T-helper 2 cell treated with Interferon-gamma antibody and Interleukin-4, amounts not matched to agents 100 ng/mL and 5 ng/mL, for 36 hours (primary cell): Measurements from ENCODE around the gene TRIM33. TPM values are rescaled to one million over a fixed set of nuclear protein-coding genes. Genes with fewer than 3 reads are reported as not detected.
"Not testable (repeated sequence)": the region's sequence is repeated elsewhere in the genome, so short reads cannot be mapped to it uniquely, and the experiment has no call there.

Source experiments
- intact Hi-C: fragments of 100-400 bp; cut with micrococcal nuclease; formaldehyde crosslinking; loops from one replicate; pipeline ENCODE4 v1.15.1; 2023
- total RNA-seq: library from RNA; stranded (reverse); gene quantifications from 2 replicates; pipeline ENCODE4 v1.2.3, GENCODE V29; 2022

Gene TRIM33
- total RNA-seq, 1 donor from 2014 or later: 39.6 TPM

DNA sequence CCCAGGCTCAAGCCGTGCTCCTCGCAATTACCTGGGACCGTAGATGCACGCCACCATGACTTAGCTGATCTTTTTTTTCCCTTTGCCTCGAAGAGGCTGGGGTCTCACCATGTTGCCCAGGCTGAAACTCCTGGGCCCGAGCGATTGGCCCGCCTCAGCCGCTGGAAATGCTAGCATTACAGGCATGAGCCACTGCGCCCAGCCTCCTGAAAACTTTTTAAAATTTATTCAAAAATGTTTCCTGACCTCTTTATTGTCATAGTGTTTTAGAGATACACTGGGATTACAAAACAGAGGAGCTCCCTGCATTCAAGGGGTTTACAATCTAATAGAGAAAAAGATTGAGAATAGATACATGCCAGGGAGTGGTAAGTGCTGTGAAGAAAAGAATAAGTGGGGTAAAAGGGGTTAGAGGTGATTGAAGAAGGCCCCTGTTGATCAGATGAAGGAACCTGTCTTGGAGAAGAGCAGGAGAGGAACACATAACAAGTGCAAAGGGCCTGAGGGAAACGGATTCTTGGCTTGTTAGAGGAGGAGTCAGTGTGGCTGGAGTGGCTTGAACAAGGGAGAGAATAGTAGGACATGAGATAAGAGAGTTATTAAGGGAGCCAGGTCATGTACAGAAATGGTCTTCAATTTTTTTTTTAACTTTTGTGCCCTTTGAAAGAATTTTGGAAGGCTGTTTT lies 1.7 kb upstream of the TRIM33 start:
- intact Hi-C loops: no loop called here

DNA sequence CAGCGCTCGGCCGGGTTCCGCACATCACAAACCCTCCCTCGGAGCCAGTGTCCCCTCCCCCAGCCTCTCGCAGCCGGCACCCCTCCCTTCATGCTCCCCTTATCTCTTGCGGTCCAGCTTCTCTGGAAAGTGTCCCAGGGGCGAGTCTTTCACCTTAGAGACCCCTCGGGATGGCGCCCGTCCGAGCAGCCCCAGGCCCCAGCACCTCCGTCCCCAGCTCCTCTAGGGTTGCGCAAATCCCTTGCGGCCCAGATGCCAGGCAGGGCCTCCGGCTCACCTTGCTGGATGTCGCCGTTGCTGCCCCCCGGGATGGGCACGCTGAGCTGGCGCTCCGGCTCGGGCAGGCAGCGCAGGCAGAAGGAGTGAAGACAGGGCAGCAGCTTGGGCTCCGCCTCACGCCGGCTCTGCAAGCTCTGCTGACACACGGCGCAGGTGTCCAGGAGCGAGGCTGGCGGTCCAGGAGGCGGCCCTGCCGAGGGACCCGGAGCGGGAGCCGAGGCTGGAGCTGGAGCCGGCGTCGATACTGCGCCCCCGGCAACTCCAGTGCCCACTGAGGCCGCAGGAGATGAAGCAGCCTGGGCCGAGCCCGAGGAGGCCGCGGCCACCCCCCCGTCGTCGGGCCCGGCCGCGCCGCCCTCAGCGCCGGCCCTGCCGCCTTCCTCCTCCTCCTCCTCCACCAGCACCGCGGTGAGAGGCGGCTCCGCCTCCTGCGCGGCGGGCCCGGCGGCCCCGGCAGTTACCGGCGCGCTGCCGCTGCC lies 550 bp downstream of the TRIM33 start:
- intact Hi-C loops: loop anchor here (1.0 to 2.0 kb wide), 8 partner anchors 28 to 589 kb away; partner anchors contain the start of genes BCAS2, CSDE1, DENND2C and NRAS

DNA sequence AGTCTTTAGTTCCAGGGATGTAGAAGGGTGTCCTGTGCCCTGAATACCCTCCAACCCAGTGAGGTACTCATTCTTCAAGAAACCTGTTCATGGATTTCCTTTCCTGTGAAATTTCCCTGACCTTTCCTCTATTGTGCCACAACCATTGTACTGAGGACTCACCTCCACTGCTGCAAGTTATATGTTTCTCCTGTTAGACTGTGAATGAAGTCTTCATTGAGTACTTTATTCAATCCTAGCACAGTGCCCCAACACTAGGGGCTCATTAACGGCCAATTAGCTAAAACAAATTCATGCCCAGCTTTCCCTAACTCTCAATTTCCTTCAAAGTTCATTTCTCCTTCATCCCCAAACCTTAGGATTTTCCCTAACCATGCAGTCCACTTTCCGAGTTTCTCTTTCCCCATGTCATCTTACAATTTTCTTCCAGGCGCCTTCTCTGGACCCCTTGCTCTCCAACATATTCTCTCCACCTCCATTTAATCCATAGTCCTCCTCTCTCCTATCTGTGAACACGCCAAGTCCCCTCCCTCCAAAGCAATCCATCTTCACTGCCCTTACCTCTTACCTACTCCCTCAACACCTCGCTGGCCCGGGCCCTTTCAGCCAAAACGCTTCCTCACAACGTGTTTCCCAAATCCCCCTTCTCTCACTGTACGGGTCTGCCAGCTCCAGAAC lies 1.3 kb downstream of the TRIM33 start:
- intact Hi-C loops: loop anchor here (2.0 to 5.0 kb wide), 3 partner anchors 27 to 163 kb away; no protein-coding TSS in a partner anchor

DNA sequence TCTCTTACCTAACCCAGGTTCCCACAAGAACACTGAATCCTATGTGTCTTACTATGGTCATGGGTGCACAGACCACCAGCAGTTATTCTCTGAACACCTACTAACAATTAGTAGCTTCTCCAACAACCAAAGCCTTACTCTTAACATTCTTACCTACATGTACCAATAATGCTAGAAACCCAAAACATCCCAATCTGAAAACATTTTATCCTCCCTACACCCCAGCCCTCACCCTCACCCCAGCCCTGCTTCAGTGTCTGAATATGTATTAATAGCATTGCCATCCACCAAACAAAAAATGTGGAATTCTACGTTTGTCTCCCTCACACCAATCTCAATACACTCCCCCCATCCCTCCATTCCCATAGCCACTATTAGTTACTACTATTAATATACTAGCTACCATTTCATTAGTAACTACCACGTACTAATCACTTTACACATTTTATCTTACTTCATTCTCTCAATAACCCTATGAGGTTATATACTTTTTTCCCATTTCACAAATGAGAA lies 2.6 kb downstream of the TRIM33 start:
- intact Hi-C loops: loop anchor here (5.0 kb wide), 1 partner anchor 41 kb away; no protein-coding TSS in a partner anchor

DNA sequence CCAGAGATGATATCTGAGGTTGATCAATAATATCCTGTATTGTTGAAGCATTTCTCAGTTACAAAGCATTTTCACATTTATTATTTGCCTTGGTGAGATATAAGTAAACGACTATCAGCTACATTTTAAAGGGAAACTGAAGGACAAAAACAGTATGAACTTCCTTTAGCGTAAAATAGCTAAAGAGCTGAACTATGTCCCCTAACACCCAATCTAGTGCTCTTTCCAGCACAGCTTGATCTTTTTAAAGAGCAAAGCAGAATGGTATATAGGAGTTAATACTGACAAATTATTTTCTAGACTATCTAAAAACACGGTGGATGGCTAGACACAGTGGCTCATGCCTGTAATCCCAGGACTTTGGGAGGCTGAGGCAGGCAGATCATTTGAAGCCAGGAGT lies 3.5 kb downstream of the TRIM33 start:
- intact Hi-C loops: loop anchor here (5.0 kb wide), 1 partner anchor 40 kb away; no protein-coding TSS in a partner anchor

DNA sequence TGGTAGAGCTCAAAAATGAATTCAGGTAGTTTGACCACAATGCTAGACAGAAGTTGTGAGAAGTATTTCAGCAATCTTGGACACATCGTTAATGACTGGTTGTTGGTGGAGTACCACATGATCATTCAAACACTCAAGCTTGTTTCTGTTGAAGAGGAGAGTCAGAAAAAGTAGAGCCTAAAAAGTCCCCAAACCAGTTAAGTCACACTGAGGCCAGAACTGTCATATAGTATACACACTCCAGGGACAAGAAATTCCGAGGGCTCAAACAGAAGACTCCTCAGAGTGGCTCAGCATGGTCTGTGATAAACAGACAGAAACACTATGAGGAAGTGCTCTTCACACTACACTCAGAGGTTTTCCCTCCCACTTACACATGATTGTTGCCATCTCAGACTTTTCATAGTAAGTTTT lies 5.8 kb downstream of the TRIM33 start:
- intact Hi-C loops: loop anchor here (5.0 kb wide), 1 partner anchor 38 kb away; no protein-coding TSS in a partner anchor

DNA sequence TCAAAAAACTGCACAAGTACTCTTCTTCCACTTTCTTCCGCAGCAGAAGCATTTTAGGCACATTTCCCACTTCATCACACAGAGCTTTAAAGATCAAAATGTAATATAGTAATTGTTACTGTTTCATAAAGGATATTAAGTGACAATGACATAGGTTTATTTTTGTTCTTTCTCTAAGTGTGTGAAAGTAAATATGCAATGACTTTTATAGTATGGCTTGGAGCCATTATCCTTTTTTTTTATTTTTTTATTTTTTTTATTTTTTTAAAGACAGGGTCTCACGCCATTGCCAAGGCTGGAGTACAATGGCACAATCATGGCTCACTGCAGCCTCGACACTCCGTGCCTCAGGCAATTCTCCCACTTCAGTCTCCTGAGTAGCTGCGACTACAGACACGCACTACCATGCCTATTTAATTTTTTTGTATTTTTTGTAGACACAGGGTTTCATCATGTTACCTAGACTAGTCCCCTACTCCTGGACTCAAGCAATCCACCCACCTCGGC lies 7.0 kb downstream of the TRIM33 start:
- intact Hi-C loops: no loop called here

DNA sequence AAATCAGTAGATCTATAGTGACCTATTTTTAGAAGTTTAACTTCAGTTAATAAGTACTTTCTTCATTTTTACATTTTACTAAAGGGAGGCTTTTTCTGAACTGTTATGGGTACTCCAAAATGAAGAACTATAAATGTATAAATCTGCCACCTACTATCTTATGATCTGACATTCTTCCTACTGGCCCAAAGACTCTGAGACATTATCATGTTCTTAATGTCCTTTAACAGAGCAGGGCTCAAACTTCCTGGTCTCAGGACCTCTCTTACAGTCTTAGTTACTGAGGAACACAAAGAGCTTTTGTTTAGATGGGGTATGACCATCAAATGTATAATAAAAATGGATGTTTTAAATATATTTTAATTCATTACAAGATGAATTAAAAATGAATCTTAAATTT lies 8.9 kb downstream of the TRIM33 start:
- intact Hi-C loops: no loop called here

DNA sequence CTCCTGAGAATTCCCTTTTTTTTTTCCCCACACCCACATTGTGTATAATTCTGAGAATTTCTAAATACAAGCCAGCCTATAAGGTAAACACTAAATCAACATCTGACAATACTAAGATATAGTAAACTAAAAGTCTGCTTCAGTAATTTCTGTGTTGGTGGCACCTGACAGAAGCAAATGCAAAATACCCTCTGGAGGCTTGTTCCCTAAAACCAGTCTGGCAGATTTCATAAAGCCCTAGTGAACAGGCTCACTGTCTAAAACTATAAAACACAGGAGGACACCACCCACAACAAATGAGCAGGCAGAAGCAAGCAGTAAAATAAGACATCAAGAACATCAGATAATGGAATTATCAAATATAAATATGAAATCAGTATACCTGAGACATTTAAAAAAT lies 11.5 kb downstream of the TRIM33 start:
- intact Hi-C loops: no loop called here

DNA sequence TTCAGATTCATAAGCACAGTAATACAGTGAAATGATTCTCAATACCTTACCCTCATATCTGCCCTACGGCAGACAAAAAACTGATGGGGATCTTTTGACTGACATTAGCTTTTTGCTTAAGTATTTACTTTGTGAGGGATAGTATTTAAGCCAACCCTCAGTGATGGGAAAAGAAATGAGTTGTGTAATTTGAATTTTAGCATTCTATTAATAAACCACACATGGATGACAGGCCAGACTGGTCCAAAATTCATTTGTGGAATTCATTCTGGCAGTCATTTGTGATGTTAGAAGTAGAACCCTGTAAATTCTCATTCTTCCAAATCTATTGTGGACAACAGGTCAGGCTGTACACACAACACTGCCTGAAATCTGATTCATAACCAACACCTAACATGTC lies 14.9 kb downstream of the TRIM33 start:
- intact Hi-C loops: no loop called here

DNA sequence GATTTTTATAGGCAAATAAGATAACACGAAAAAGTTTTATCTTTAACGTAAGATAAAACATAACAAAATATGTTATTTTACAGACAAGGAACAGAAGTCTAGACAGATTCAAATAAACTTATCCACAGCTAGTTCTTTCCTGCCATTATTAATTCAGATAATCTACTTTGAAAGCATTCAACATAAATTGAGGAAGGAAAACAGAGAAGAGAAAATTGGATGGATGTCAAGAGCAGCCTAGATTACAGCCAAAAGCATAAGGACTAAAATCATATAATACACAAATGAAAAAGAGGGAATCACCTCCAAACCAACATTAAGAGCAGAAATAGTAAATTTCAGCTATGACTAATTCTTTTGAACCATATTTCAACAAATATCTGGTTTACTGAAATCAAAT lies 15.5 kb downstream of the TRIM33 start:
- intact Hi-C loops: no loop called here

DNA sequence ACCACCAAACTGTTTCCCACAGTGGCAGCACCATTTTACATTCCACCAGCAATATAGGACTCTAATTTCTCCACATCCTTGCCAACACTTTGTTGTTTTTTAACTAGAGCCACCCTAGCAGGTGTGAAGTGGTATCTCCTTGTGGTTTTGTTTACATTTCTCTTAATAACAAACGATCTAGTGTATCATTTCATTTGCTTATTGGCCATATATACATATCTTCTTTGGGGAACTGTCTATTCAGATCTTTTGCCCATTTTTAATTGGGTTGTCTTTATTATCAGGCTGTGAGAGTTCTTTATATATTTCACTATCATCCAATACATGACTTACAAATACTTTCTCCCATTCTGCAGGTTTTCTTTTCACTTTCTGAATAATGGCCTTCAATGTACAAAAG lies 18.0 kb downstream of the TRIM33 start:
- intact Hi-C loops: no loop called here

DNA sequence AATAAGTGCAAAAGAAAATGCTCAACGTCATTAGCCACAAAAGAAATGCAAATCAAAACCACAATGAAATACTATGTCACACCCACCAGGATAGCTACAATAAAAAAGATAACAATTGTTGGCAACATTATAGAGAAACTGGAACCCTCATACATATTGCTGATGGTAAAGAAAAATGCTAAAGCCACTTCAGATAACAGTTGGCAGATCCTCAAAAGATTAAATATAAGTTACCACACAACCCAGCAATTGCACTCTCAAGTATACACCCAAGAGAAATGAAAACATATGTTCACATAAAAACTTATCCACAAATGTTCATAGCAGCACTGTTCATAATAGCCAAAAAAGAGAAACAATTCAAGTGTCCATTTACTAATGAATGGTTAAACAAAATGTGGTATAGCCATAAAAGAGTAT lies 20.7 kb downstream of the TRIM33 start:
- intact Hi-C loops: loop anchor here (2.0 kb wide), 1 partner anchor 21 kb away; no protein-coding TSS in a partner anchor

DNA sequence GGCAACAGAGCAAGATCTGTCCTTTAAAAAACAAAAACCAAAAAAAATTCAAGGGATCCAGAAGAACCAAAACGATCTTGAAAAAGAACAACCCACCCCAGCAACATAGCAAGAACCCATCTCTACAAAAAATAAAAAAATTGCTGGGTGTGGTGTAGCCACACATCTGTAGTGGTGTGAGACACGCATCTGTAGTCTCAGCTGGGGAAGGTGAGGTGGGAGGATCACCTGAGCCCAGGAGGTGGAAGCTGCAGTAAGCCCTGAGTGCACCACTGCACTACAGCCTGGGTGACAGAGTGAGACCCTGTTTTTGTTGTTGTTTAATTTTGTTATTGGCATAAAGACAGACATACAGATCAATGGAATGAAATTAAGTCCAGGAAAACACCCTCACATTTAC lies 22.3 kb downstream of the TRIM33 start:
- intact Hi-C loops: no loop called here

DNA sequence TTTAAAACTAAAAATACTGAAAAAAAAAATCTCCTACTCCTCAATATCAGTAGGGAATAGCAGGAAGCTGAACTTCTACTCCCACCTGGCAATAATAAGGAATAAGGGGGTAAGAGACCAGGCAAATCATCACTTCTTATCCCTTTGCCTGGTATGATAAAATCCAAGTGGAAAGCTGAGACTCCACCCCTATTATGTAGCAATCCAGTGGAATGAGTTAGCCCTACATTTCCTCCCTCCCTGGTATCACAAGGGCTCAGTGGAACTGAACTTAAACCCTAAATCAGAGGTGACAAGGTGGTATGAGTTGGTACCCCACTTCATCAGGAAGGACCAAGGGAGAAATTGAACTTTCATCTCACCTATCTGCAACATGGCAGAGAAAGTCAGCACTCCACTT lies 25.7 kb downstream of the TRIM33 start:
- intact Hi-C loops: no loop called here

DNA sequence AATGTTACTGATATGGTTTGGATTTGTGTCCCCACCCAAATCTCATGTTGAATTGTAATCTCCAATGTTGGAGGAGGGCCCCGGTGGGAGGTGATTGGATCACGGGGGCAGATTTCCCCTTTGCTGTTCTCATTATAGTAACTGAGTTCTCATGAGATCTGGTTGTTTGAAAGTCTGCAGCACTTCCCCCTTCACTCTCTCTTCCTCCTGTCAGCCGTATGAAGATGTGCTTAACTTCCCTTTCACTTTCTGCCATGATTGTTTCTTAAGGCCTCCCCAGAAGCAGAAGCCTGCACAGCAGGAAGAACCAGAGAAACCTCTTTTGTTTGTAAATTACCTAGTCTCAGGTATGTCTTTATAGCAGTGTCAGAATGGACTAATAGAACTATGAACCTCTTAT lies 28.4 kb downstream of the TRIM33 start:
- intact Hi-C loops: loop anchor here (2.0 kb wide), 1 partner anchor 28 kb away; the partner anchor contains the start of gene TRIM33

DNA sequence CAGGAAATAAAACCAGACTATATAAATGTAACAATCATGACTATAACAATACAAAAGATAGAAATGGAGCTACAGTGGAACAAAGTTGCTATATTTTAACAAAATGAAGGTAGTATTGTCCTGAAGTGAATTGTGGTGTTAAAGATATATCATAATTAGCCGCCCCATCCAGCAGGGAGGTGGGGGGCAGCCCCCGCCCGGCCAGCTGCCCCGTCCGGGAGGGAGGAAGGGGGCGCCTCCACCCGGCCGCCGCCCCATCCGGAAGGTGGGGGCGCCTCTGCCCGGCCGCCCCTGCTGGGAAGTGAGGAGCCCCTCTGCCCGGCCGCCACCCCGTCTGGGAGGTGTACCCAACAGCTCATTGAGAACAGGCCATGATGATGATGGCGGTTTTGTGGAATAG lies 31.4 kb downstream of the TRIM33 start:
- intact Hi-C loops: not testable (repeated sequence)

DNA sequence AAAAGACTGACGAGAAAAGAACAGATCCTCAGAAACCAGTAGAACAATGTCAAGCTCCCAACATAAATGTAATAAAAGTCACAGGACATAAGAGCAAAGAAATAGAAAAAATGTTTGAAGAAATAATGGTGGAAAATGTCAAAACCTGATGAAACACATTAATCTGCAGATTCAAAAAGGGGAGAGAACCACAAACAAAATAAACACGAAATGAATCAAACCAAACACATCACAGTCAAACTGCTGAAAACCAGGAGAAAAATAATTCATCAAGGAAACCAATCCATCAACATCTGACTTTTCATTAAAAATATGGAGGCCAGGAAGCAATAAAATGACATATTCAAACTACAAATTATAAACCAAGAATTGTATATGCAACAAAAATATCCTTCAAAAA lies 31.9 kb downstream of the TRIM33 start:
- intact Hi-C loops: no loop called here

DNA sequence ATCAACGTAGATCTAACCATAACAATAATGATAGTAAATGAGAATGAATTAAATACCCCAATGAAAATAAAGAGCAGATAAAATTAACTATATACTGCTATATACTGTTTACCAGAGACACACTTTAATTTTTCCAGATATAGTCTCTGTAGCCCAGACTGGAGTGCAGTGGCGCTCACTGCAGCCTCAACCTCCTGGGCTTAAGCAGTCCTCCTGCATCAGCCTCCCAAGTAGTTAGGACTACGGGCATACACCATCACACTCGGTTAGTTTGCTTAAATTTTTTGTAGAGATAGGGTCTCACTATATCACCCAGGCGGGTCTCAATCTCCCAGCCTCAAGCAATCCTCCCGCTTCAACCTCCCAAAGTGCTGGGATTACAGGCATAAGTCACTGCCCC lies 37.2 kb downstream of the TRIM33 start:
- intact Hi-C loops: no loop called here

DNA sequence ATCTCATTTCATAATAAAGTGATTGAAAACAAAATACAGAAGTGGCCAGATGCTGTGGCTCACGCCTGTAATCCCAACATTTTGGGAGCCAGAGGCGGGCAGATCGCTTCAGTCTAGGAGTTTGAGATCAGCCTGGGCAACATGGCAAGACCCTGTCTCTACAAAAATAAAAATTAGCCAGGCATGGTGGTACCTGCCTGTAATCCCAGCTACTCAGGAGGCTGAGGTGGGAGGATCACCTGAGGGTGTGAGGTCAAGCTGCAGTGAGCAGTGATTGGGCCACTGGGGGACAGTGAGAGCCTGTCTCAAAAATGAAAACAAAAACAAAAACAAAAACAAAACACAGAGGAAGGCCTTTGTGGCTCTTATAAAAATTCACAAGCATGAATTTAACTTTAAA lies 38.6 kb downstream of the TRIM33 start:
- intact Hi-C loops: no loop called here

DNA sequence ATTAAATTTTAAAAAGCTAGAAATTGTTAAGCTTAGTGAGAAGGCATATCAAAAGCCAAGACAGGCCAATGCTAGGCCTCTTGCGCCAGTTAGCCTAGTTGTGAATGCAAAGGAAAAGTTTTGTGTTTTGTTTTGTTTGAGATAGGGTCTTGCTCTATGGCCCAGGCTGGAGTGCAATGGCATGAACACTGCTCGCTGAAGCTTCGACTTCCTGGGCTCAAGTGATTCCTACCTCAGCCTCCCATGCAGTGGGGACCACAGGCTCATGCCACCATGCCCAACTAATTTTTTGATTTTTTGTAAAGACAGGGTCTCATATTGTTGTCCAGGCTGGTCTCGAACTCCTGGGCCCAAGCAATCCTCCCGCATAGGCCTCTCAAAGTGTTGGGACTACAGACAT lies 40.3 kb downstream of the TRIM33 start:
- intact Hi-C loops: no loop called here
